Dermis microvascular lymphatic vessel endothelial cell (primary cell): ENCODE measurements around the gene C19orf25. TPM values are rescaled to one million over a fixed set of nuclear protein-coding genes. Genes with fewer than 3 reads are reported as not detected.

Source experiments
- DNase-seq, 2 donors: peaks; one replicate each; pipeline versions ENCODE4 v3.0.0 to v3.0.0-alpha.2; 2010; ENCODE audit warnings: low read depth in 2 of 2
- total RNA-seq: library from RNA; depleted of rRNA; stranded (reverse); fragments of >200 nt; gene quantifications from 2 replicates; pipeline ENCODE4 v1.2.1, GENCODE V29; 2014

C19orf25 gene
- total RNA-seq, 1 donor from 2014 or later = 15.4 TPM

DNA sequence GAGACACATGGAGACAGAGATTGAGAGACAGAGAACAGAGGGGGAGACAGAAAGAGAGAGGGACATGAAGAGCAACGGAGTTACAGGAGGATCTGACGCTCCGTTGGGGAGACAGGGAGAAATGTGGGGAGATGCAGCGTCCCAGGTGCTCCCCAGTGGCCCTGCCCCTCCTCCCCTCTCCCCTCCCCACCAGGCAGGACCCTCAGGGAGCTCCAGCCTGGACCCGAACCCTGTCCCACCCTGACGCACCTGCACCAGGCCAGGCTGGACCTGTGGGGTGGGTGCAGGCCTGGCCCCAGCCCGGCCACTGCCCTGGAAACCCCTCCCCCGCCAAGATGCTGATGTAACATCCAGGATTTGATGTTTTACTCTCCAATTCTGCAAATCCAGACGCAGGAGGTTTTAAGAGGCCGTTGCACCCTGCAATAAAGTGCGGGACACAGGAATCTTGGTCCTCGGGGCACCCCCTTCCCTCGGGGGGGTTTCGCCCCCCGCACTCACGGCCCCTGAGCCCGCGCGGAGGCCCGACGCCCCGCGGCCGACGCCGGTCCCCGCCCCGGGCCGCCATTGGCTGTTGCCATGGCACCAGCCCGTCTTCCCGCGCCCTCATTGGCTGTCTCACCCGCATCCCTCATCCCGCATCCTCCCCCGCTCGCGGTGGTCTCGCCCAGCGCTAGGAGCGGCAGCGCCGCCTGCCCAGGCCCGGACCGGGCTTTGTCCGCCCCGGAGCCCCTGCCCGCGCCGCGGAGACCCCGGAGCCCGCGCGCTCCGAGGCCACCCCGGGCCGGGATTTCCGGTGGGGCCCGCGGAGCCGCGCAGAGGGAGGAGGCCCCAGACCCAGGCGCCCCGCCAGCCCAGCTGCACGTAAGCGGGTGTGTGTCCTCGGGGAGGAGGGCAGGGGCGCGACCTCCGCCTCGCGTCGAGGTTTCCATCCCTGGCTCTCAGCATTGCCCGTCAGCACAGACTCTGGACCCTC is 29.3 kb downstream of the C19orf25 start, which contains the start of gene APC2:
TSS of gene APC2 (plus strand) at position 655 of the 976 bp plus-strand sequence. CDS start 2,881 bp downstream, outside the sequence.
- peak in 1 of 2 donors; percentile 35 for DNase-seq

DNA sequence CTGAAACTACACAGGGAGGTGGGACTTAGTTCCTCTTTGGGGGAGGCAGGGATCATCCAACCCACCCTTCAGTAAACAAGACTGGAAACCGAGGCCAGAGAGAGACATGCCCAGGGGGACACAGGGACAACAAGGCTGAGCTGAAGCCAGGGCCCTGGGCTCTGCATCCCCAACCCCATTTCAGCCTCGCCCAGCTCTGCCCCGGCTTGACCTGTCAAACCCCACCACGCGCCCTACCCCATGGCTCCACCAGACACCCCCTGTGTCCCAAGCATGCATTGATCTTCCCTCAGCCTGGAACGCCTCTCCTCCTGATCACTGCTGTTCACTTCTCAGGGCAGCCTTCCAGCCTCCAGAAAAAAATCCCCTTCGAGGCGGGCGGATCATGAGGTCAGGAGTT is 31.1 kb downstream of the C19orf25 start:
- no peak for DNase-seq

DNA sequence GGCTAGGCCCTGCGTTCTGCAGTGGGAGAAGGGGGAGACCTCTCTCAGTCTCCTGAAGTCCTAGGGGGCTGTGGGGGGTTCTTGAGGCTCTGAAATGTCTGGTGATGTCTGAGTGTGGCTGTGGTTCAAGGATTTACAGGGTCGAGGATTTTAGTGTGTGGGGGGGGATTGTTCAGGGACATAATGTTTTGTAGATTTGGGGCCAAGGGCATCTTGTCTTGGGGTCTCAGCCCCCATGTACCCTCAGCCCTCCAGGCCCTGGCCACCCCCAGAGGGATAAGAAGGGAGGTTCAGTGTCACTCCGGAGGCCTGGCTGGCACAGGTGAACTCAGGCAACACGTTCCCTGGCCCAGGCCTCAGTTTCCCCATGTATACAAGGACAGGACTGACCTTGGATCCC is 31.5 kb downstream of the C19orf25 start:
- DNase-seq = no peak

DNA sequence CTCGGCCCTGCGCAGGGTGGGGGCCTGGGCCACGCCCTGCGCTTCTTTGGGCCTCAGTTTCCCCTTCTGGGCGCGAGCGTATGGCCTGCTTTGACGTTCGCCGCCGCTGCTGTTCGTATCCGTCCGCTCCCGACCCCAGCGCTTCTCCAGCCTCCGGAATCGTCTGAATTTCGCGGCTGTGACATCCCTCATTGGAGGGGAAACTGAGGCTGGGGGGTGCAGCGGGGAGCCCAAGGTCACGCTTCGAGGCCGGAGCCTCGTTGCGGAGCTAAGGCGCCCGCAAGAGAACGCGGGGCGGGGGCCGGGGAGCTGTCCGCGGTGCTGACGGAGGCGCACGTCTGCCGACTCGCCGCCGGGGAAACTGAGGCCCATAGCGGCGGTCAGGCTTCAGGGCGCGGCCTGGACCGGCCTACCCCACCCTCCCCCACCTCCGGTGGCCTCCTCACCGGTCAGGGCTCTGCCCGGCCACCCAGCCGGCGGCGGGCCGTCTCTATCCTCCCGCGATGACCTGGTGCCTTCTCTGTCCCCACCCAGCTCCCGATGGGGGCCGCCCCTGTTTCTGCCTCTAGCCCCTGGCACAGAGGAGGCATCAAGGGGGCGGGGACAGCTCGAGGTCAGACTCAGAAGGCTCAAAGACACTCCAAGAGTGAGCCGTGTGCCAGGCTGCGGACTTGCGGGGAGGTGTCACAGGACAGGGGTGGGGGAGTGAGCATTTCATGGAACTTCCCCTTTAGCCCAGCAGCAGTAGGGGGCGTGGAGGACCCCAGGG is 32.1 kb downstream of the C19orf25 start:
- DNase-seq = peak in 1 of 2 donors; percentile 25

DNA sequence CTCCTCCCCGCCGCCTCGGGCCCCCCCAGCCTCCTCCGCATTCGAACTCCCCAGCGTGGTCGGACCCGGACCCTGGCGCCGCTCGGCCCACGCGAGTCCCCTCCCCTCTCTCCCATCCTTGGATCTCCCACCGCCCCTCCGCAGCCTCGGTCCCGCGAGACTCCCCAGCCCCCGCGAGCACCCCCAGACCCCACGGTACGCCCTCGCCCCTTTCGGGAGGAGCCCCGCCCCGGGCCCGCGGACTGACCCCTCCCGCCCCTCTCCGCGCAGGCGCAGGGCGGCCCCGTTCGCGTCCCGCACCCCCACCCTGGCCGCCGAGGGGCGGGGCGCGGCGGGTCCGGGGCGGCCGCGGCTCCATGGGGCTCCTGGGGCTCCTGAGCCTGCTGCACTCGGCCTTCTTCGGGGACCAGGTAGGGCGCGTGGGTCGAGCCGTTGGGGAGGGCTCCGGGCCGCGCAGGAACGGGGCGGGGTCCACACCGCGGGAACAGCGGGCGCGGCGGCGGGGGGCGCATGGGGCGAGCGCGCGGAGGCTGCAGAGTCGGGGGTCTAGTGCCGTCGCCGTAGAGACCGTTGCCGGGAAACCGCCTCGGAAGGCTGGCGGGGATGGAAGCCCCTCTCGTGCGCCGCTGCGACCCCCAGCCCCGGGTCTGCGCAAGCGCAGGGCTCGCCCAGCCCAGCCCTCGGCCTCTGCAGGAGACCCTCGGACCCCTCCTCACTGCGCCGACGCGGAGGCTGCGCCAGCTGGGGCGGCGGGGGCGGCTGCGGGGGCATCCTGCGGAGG is 32.9 kb downstream of the C19orf25 start:
- no peak for DNase-seq

DNA sequence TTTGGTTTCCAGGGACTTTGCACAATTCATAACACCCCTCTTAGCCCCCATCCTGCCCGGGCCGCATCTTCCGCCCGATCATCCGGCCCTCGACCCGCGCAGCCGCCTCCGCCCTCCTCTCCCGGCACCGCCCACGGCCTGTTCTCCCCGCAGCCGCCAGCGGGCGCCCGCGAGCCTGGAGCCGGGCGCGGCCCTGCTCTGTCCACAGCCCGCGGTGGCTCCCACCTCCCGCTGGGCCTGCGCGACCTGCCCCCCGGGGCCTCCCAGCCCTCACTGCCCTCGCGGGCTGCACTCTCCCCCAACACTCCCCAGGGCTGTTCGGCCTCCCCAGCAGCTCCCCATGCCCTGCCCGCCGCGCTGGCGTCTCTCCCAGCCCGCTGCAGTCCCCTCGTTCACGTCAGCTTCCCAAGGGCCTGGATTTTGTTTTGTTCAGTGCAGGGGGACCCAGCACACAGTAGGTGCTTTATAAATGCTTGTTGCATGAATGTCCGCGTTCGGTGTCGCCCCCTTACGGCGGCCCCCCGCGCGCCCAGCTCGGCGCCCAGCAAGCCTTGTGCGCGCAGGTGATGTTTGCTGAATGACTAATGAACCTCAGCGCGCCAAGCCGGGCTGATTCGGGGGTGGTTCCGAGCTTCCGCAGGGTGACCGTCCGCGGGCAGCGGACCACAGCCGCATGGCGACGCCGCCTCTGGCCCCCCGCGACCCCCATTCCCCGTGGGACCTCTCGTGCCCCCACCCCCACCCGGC is 33.7 kb downstream of the C19orf25 start:
- DNase-seq = peak in 1 of 2 donors; percentile 52

DNA sequence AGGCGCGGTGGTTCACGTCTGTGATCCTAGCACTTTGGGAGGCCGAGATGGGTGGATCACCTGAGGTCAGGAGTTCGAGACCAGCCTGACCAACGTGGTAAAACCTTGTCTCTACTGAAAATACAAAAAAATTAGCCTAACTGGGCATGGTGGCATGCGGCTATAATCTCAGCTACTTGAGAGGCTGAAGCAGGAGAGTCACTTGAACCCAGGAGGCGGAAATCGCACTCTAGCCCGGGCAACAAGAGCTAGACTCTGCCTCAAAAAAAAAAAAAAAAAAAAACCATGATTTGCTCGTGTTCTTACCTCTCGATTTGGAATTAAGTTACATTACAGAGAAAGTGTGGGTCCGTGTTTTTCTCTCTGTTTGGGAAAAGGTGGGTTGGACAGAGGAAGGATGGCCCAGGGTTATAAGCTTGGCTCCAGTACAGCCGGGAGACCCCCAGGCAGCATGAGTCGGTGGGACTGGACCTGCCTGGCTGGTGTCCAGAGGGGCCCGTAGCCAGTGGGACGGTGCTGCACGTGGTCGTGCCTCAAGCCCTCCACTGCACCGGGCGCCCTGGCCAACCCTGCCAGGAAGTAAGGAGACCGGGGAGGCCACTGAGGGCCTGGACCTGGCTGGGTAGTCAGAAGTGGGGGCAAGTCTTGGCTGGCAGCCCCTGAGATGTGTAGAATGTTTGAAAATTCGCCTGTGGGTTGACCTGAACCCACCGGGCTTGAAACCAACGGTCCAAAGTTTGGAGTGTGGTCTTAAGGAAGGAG is 37.2 kb downstream of the C19orf25 start:
- DNase-seq = no peak

DNA sequence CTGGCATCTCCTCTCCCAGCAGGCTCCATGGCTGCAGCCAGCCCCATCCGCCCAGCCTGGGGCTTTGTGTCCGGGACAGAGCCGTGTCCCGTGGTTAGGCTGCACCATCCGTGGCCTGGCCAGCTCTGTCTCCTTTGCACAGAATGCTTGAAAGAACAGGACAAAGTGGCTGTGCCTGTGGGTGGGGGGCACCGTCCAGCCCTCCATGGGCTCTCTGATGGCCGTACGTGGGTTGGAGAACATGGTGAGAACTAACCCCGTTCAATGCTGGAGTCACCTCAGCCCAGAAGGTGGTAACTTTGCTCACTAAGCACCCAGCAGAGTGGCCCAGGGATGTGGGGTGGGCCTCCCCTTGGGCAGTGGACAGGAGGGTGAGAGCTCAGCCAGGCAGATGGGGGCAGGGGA is 38.0 kb downstream of the C19orf25 start:
- no peak for DNase-seq

DNA sequence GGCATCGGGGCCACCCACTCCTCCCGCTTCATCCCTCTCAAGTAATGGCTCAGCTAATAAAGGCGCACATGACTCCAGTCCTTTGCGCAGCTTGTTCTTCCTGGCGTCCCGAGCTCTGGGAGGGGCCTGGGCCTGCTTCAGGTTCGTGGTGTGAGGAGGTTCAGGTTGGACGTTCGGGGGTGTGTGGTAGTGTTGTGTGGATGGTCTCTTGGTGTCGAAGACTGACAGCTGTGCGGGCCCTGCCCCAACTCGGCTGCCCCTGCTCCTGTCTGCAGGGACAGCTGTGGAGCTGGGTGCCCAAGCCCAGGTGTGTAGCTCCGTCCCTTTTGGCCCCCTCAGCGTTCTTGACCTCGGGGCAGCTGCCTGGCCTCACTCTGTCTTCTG is 38.6 kb downstream of the C19orf25 start:
- no peak for DNase-seq

DNA sequence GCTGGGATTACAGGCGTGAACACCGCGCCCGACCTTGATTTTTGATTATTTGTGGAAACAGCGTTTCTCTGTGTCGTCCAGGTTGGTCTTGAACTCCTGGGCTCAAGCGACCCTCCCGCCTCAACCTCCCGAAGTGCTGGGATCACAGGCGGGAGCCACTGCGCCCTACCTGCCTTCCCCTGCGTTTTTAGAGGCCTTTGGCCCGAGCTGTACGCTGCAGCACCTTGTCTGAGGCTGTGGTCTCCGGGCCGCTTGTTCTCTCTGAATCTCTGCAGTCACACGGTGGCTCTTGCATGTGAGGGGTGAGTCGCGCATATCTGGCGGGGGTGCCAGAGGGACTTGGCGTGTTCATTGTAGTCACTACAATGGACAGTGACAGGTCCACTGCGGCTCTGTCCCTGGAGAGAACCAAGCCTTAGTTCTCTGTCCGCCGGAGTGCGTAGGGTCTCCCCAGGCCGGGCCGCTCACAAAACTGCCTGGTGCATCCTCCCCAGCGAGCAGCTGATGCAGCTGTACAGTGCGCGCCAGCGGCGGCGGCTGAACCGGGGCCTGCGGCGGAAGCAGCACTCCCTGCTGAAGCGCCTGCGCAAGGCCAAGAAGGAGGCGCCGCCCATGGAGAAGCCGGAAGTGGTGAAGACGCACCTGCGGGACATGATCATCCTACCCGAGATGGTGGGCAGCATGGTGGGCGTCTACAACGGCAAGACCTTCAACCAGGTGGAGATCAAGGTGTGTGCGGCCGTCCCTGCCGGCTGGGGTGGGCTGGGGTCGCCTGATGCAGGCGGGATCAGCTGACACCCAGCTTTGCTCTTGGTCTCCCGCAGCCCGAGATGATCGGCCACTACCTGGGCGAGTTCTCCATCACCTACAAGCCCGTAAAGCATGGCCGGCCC is 39.2 kb downstream of the C19orf25 start:
- DNase-seq = peak in 1 of 2 donors; percentile 36

DNA sequence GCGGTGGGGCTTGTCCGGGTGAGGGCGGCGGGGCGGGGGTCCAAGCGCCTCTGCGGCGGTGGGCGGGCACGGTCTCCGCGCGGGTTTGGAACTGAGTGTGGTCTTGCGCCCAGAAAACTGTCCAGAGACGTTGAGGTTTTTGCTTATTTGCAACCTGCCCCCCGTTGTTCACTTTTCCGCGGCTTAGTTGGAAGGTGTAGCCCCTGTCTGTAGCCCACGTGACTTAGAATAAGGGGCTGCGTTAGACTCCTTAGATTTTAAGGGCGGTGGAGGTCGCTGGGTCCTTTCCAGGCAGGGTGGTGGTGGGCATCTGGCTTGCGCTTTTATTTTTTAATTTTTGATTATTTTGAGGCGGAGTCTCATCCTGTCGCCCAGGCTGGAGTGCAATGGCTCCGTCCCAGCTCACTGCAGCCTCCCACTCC is 40.1 kb downstream of the C19orf25 start:
- no peak for DNase-seq

DNA sequence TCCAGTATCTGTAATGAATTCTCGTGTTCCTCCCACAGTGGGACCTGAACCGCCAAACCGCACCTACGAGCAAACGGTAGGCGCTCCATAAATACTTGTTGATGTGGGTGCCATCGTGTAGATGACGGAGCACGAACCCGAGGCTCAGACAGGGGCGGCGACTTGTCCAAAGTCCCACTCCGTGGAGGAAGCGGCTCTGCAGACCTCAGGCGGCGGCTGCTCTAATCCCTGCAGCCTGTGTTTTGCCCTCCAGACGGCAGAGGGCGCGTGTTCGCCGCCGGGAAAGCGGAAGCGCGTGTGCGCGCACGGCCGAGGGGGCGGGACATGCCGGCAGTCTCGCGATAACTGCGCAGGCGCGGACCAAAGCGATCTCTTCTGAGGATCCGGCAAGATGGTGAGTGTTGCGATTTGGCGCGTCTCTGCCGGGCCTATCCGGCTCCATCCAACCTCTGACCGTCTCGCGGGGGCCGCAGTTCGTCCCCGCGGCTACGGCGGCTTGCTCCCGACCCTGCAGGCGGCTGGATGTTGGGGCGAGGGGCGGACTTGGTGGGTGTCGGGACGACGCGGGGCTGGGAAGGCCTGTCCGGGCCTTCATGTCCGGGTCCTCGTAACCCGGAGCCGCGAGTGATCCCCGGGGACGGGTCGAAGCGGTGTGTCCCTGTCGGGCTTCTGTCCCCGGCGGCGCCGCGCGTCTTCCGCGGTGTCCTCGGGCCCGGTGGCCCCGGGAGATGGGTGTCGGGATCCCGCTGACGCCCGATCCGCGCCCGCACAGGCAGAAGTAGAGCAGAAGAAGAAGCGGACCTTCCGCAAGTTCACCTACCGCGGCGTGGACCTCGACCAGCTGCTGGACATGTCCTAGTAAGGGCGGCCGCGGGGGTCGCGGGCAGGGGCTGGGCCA is 40.7 kb downstream of the C19orf25 start, which contains the start of gene RPS15:
TSS of gene RPS15 (plus strand) at position 362 of the 898 bp plus-strand sequence. CDS start at position 392, 30 bp downstream.
- peak; percentile 90 to 95 for DNase-seq

DNA sequence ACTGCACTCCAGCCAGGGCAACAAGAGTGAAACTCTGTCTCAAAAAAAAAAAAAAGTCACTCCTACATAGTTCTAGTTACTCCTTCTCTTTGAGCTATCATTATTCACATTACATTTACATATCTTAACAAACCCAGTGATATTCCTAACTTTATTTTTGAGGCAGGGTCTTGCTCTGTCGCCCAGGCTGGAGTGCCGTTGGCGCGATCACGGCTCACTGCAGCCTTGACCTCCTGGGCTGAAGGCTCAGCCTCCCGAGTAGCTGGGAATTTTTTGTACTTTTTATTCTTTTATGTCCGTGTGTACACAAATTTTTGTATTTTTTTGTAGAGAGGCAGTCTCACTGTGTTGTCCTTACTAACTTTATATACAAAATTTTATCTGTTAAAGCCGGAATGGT is 41.4 kb downstream of the C19orf25 start:
- DNase-seq = no peak

DNA sequence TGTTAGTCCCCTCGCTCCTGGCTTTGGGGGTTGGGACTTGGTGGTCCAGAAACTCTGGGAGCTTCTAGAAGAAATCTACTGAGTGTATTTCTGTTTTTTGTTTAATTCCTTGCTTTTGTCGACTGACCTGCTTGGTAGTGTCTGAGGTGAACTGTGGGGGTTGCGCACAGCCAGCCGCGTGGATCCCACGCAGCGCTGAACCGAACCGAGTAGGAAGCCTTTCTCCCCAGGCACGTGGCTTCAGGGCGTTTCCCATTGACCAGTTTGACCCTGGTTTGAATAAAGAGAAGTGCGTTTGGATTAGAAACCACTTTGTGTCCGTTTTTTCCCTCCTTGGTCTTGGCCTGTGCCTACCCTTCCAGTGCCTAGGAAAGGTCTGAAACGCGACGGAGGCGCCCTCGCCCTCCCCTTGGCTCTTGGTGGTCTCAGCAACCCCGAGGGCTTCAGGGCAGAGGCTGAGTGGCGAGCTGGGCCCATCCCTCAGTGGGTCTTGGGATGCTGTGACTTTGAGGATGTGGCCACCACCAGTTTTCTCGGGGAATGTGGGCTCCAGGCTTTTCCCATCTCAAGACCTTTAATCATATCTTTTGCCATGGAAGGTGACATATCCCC is 43.5 kb downstream of the C19orf25 start:
- DNase-seq = no peak

DNA sequence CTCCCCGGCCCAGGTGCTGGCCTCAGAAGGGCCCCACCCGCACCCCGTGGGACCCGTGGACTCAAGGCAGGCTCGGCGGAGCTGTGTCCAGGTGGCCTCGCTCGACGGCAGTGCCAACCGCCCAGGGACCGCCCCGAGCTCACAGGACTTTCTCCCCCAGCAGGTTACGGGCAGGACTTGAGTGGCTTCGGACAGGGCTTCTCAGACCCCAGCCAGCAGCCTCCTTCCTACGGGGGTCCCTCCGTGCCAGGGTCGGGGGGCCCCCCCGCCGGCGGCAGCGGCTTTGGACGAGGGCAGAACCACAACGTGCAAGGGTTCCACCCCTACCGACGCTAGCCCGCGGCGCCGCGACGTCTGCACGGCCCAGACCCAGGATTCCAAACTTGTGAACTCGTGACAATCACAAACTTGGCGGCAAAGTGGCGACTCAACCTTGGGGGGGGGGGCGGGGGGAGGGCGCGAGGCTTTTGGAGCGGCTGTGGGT is 44.4 kb downstream of the C19orf25 start:
- DNase-seq = no peak

DNA sequence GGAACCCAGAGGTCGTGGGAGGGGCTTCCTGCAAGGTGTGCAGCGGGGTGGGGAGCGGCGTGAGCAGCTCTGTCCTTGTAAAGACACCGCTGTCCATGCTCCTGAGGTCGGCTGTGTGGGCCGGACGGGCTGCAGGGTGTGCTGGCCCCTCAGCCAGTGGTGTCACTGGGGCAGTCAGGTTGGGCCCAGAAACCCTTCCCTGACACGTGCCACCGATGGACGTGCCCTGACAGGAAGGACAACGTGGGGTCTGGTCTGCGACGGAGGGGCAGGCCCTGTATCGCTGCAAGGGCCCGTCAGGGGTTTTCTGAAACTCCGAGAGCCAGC is 45.0 kb downstream of the C19orf25 start:
- no peak for DNase-seq
